ENCODE data around the gene CBX8.

DNA sequence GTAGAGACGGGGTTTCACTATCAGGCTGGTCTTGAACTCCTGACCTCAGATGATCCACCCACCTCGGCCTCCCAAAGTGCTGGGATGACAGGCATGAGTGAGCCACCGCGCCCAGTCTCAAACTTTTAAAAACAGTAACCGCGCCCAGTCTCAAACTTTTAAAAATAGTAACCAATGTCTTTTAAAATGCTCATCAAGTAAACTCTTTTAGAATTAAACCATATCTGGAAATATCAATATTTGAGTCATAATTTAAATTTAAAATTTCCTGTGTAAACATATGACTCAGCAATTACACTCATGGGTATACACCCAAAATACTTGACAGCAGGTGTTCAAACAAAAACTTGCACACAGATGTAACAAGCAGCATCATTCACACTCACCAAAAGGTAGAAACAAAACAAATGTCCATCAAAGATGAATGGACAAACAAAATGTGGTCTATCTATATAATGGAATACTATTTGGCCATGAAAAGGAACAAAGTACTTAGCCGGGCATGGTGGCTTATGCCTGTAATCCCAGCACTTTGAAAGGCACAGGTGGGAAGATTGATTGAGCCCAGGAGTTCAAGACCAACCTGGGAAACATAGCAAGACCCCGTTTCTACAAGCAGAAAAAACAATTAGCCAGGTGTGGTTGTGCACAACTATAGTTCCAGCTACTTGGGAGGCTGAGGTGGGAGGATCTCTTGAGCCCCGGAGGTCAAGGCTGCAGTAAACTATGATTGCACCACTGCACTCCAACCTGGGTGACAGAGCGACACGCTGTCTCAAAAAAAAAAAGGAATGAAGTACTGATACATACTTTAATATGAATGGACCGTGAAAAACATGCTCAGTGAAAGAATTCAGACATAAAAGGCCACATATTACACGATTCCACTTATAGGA, 46.0 kb downstream of the CBX8 start:
- no peak for TF ChIP-seq GATA2 (IDR thresholded peaks at IDR 0.05; ENCODE audit: low read depth, low read length)
- no peak for TF ChIP-seq GATA3 (IDR thresholded peaks at IDR 0.05; ENCODE audit: low read depth, low read length)

All from SH-SY5Y (cell line).